NCI-H2029 (cell line): Measurements from ENCODE around the gene PSMG4.

Experiments used
- DNase-seq: peaks from one replicate; lab custom pipeline; 2025; lab: John Stamatoyannopoulos, UW

PSMG4 gene

GRCh38 chr6:3290149-3290930 lies 31.6 kb downstream of the PSMG4 start:
- DNase-seq: no peak

- DNase-seq: no peak
These were observed 32.1 kb downstream of the PSMG4 start for GRCh38 chr6:3290931-3291211.

DNA sequence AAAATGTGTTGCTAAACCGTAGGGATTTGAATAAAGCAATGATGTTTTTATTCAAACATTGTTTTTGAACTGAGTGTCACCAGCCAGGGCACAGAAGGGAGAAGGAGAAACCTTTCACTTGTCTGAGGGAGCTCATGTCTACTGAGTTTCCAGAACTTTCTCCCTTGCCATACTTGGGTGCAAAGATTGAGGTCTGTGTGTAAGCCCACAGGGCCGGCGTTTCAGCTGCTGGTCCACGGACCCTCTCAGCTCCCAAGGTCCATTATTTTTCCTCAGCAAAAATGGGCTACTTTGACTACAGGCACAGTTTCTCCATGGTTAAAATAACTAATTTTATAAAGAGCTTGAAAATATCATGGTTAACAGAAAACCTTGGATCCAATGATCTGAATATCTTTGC lies 32.6 kb downstream of the PSMG4 start:
- DNase-seq: no peak

GRCh38 chr6:3291987-3292386 lies 33.2 kb downstream of the PSMG4 start:
- DNase-seq: no peak

GRCh38 chr6:3292431-3293197 lies 33.9 kb downstream of the PSMG4 start:
- no peak for DNase-seq

DNA sequence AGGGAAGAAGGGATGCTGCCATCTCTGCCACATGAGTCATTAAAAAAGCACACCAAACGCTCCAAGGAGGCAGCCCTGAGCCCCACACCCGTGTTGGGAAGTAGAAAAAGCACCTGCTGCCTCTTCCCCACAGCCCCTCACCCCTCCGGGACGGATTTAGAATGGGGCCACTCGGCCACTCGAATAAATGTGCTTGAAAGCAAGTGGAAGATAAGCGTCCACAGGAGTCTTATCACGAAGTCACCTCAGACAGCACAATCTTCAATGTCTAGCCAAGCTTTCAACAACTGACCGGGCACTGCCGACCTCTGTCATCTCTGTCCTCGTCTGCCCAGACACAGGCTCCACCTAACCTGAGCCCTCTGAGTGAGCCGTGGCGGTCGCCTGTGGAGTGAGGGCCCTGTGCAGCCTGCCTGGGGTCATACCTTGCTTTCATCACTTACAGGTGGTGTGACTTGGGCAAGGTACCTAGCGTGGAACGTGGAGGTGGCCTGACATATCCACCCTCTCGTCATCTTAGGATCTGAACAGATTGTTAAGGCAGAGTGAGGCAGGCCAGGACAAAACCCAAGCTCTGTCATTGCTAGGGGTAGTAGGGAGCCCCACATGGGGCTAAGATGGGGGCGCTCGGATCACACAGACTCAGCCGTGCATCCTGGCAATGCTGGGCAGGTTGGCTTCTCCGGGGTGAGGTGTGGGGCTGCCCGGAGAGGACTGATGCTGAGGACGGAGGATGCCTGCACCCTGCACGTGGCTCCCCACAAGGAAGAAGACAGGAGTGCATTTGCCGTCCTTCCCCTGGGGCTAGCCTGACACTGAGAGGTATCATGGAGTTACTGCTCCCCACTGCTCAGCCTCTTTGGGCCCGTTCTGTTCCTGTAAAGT lies 34.8 kb downstream of the PSMG4 start:
- no peak for DNase-seq

DNA sequence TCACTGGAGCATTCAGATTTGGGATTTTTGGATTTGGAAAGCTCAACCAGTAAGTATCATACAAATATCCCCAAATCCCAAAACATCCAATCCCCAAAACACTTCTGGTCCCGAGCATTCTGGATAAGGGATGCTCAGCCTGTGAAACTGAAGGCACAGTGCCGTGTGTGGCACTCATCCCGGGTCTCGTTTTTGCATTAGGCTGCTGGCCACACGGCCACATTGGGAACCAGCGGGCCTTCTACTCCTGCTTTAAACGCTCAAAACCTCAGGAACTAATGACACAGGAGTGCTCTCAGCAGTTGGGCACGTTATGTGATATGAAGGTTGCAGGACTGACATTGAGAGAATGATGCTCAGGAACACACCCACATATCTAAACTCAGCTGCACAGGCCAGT lies 35.6 kb downstream of the PSMG4 start:
- DNase-seq: no peak

DNA sequence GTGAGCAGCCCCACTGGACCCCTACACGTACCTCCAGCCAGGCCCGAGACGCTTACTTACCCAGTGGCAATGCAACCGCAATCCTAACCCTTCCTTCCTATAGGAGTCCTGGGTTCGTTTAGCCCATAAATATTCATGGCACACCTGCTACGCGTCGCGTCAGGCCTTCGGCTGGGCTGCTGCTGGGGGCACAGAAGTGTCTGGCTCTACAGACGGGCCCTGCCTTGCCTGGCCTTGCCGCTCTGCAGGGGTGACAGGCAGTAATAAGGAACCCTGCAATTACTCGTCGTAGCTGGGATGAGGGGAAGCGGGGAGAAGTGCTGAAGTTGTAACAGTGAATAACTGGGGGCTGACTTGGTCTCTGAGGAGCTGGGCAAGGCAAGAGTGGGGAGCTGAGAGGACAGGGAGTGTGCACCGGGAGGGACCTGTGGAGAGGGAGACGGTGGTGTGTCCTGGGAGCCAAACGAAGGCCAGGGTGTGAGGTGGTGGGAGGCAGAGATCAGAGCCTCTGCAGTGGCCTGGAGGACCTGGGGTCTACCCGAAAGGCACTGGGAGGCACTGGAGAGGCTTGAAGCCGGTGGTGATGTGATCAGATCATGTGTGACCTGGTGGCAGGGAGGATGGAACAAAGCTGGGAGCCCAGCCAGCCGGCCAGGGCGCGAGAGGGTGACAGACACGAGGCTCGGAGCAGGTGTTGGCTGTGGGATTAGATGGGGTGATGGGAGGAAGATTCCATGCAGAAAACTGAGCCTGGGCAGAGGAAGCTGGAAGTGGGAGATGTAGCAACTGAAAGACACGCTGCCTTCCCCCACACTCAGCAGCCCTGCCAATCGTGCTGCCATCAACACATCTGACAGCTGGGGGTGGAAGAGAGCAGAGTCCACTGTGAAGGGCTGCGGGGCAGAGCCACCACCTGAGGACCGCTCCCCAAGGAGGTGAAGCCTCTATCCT lies 36.4 kb downstream of the PSMG4 start:
- peak; percentile 80 for DNase-seq

GRCh38 chr6:3296078-3296477 lies 37.3 kb downstream of the PSMG4 start:
- DNase-seq: no peak

- no peak for DNase-seq
These were observed 37.8 kb downstream of the PSMG4 start for GRCh38 chr6:3296537-3296936.

- DNase-seq: no peak
These were observed 38.3 kb downstream of the PSMG4 start for GRCh38 chr6:3297006-3297405.

GRCh38 chr6:3297909-3298308 lies 39.2 kb downstream of the PSMG4 start:
- no peak for DNase-seq

DNA sequence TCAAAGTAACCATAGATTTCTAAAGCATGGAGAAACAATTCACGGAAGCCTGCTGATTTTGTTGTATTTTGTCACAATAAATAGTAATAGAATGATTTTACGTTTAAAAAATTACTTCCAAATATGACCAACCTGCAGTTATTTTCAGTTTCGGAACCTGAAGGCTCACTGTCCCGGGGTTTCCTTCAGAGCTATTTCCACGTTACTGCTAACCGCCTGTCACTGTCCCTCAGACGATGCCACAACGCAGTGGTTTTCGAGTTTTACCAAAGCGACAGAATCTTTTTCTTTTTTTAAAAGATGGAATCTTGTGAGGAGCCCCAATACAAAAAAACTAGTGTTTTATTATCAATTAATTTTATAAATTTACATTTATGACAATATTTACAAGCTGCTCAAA lies 40.5 kb downstream of the PSMG4 start:
- DNase-seq: no peak

DNA sequence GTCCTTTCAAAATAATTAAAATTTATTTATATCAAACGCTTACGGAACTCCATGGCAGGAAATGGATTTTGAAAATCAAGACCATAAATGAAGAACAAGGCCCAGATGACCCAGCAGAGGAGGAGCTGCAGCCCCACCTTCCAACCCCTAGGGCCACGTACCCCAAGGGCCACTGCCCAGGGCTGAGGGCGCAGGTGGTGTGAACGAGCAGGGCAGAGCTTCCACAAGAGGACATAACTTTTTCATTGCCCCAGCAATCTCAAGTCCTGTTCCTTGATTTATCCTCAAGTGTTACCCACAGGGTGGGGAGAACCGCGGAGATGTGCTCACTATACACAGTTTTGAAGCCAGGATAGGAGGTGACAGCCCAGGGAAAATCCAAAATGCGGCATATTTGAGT lies 42.8 kb downstream of the PSMG4 start:
- no peak for DNase-seq

- no peak for DNase-seq
These were observed 45.2 kb downstream of the PSMG4 start for GRCh38 chr6:3303795-3304411.

DNA sequence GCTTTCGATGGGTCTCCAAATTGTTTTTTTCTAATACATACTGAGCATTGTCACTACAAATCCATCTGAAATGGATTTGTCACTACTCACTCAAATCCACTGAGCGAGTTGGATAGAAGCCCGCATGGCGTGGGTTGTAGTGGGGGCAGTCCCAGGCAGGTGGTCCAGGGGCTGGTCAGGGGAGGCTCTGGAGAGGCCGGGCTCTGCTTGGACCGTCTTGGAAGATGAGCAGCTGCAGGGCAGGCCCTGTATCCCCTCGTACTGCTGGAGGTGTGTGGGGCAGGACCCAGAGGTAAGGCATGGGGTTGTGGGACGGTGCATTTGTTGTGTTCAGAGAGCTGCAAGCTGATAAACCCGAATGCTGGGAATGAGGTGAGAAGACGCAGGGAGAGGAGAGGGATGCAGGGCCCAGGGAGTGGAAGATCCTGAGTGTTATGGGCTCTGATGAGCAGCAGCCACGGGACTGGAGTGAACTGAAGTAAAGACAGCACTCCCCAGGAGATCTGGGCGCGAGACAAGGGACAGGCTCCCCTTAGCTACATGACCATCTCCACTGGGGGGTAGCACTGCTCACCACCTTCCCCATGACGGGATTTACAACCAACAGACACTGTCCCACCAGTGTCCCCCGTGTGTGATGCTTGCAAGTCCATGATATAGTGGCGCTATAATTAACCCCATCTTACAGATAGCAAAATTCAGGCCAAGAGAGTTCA lies 45.9 kb downstream of the PSMG4 start:
- no peak for DNase-seq

DNA sequence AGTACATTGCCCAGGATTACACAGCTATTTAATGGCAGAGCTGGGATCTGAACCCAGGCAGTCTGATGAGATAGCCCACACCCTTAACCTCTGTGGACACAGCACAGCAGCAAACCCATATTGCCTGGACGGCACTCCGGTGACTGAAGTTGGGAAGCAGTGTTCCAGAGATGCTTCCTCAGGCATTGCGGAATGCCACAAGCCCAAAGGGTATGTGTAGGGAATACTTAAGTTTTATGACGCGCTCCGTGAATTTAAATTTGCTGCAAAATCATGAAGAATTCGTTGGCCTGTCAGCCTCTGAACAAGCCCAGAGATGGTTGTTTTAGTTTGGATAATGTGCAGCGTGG lies 46.4 kb downstream of the PSMG4 start:
- no peak for DNase-seq

DNA sequence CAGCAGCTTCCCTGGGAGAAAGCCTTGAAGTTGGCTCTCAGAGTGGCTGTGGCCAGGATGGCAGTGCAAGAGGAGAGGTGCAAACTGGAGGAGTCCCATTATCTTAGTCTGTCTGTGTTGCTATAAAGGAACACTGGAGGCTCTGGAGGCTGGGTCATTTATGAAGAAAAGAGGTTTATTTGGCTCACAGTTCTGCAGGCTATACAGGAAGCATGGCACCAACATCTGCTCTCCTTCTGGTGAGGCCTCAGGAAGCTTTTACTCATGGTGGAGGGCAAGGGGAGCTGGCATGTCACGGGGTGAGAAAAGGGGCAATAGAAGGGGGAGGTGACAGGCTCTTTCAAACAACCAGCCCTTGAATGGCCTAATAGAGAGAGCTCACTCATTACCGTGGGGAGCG lies 47.1 kb downstream of the PSMG4 start:
- no peak for DNase-seq

DNA sequence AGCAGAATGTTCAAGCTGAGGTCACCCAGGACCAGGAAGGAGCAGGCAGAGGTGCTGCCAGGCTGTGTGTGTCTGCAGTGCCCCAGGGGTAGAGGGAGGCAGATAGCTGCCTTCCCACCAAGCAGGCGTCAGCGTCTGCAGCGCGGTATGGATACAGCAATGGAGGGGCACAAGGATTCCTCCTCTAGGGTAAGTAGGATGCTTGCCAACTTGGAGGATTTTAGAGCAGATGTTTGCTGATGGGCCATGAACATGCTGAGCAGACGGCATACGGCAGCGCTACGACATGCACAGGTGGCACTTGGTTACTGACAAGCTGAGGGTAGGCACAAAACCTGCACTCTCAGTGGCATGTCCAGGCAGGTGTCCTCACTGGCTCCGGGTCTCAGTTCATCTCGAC lies 48.1 kb downstream of the PSMG4 start:
- DNase-seq: peak; percentile 53

- DNase-seq: no peak
These were observed 48.7 kb downstream of the PSMG4 start for GRCh38 chr6:3307436-3307835.

GRCh38 chr6:3308106-3308505 lies 49.4 kb downstream of the PSMG4 start:
- DNase-seq: no peak
